HG02759 (cell line): ENCODE data around the gene NCKAP5.

Source experiments
- ATAC-seq: cut with Tn5 transposase; IDR thresholded peaks from one replicate; pipeline ENCODE4 v1.9.1; 2021; ENCODE audit warnings: mild to moderate bottlenecking, moderate library complexity; ENCODE audit not compliant: unreplicated experiment

Gene NCKAP5

DNA sequence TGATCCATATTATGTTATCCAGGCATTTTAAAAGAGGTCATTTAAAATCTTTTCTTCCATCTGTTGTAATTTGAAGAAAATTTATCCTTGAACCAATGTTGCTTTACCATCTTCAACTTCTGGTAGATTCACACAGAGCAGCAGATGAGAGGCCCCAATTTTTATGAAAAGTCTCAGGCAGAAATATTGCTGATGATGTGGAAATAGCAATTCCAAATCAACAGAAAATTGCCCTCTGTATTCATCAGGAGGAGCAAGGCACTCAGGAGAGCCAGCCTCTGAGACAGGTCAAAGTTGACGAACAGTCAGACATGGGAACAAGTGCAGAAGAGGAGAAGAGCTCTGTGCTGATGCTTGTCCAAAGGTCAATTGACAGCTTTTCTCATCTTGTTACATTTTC lies 444.9 kb downstream of the NCKAP5 start:
- no peak for ATAC-seq

DNA sequence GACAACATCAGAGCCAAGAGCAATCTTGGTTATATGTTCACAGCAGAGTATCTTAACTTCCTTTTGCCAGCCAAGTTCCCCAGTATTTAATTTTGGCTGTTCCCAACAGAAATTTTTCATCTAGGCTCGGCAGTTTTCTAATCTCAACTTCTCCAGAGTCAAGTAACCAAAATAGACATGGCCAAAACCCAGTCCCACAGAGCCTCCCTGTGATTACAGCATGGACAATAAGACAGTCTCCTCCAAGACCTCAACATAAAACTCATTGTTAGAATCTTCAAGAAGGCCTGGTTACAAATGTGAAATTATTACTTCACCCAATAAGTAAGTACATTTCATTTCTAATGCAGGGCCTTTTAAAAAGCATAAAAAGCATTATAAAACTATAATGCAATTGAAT lies 445.7 kb downstream of the NCKAP5 start:
- no peak for ATAC-seq

DNA sequence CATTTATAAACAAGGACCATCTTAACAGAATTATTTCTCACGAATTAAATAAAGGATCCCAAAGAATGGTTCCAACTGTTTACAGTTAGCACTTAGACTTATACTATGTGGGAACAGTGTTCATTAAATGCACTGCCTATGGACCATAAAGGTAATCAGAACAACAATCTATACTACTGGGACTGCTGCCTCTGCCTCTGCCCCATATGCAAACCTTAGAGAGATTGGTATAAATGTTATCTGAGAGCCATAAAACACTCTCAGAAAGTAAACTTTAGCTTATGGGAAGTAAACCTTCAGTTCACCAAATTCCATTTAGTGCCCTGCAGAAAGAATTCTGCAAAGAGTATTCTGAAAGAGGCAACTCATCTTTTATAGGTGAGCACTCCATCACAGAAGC lies 448.0 kb downstream of the NCKAP5 start:
- ATAC-seq, result no peak

DNA sequence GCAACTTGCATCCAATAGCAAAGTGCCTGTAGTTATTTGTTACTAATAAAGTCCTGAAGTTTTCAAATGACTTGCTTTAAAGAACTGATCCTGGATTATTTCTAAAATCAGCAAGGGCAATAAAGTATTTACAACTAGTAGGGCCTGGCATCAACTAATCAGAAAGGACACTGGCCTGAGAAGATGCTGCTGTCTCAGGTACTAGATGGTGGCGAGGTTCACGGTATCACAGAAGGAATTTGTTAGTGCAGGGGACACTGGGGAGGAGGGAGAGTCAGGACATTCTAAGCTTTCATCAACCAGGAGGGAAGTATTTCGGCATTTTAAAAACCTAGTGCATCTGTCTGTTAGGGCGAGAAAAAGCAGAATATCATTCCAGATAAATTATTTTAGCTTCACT lies 458.1 kb downstream of the NCKAP5 start:
- no peak for ATAC-seq

DNA sequence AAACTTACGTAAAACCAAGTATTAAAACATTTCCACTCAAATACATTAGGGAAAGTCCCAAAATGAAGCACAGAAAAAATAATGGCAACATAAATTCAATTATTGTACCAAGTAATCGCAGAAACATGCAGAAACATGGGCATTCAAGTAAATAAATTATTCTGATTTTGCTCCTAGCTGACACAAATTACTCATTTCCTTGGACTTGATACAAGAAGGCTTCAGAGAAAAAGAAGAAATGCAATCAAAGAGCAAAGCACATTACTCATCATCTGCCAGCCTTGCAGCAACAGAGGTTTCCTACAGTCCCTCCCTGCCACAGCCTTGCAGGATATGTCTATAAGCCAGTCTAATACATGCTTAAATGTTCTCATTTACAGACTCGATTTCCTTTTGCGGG lies 458.5 kb downstream of the NCKAP5 start:
- ATAC-seq, result no peak

DNA sequence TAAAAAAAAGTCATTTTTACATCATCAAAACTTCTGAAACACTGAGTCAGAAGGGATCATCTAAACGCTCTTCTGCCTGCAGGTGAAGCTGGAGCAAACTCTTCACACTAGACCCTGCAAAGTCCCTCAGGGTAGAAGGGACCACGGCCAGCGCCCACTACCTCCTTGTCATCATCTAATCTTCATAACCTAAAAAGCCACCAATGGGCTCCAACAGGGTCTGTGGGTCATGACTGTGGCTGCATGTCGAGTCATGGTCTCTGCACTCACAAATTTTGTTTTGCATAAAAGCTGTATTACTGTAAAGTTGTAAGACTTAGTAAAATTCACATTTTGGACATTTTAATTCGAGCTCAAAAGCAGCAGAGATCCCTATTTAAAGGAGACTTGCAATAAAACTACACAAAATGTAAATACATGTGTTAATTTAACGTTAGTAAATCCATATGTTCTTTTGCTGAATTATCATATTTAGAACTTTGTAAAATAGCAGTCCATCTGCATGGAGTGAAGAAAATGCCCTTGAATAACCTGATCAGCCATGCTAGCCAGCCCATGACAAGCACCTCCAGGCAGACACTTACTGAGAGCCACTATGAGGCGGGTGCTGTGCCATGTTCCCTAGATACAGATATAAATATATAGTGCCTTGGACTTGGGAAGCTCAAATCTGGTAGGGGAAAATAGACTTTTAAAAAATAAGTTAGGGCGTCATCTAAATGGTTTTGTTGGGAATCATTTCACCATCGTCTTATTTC lies 461.0 kb downstream of the NCKAP5 start:
- ATAC-seq, result no peak

DNA sequence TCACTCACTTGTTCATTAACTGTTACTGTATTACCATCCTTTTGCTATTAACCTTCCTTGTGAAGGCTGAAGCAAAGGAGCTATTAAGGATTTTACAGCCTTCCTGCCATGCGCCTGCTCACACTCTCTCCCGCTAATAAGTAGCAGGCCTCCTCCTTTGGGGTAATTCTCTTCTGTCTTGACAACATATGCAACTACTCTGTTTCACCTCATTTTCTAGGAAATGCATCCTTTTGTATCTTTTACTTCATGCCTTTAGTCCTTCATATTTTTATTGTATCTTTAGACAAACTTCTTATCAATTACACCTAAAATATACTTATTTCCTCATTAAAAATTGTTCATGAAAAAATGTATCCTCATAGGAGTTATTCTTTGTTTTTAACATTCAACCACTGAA lies 463.4 kb downstream of the NCKAP5 start:
- ATAC-seq, result no peak

DNA sequence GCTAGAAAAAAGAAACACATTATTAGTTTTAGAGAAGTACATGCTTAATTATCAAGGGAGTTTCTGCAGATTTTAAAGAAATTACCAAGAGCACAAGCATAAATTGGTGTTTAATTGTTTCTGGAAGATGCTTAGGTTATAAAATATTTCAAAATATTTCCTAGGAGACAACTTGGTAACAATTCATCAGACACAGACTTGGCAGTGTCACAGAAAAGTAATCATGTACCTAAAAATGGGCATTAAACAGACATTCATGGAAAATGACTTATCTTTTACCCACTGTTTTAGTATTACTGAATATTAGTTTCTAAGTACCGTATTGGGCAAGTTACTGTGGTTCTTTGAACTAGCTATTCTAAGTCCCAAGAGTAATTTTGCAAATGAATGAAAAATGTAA lies 469.5 kb downstream of the NCKAP5 start:
- no peak for ATAC-seq

DNA sequence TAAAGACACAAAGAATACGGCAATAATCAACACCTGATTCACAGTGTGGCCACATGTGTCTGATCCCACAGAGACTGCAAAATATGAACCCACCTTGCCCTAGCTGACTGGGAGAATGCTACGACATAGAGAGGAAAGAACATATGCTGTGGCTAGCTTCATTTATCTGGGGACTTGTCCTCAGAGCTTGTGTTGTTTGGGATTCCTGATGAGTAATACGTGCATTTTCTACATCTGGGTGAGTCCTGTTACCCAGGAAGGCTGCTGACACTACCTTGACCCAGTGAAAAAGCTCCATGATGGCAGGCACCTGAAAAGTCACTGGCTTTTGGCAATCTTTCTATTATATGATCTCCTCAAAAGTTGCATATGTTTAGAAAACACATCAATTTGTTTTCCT lies 470.6 kb downstream of the NCKAP5 start:
- ATAC-seq, result no peak

DNA sequence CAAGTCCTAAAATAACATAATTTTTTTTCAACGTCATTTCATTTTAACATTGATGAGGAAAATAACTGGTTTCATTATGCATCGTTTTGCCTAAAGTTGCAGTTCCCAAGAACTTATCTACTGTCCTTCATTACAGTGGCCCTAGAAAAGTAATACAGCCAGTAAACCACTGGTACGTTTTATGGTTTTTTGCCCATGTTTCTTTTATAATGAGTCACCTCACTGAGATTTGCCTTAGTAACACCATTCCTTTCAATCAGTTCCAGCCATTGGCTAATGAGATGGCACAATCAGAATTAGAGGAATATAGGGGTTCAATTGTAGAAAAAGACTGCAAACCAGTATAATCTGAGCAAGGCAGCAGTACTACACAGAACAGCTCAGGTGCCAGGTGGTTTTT lies 475.7 kb downstream of the NCKAP5 start:
- ATAC-seq, result no peak

DNA sequence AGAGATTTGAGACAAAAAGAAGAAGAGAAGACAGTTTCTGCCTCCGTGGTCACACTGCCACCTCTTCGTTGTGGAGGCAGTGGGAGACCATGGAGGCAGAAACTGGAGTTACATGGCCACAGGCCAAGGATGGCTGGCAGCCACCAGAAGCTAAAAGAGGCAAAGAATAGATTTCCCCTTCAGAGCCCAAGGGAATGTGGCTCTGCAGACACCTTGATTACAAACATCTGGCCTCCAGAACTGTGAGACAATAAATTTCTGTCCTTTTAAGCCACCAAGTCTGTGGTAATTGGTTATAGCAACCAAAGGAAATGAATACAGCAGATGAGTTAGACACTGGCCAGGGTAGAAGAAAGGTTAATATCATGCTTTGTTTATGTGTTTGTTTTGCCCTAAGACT lies 477.9 kb downstream of the NCKAP5 start:
- no peak for ATAC-seq

DNA sequence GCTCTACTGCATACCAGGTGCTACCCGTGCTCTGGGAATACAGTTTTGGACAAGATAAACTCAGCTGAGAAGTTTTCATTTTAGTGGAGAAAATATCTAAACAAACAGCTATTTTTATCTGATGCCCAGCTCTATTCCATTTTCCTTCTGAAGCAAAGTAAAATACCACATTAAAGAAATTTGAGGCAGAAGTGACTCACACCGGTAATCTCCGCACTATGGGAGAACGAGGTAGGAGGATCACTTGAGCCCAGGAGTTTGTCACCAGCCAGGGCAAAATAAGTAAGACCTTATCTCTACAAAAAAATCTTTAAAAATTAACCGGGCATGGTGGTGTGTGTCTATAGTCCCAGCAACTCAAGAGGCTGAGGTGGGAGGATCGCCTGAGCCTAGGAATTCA lies 482.1 kb downstream of the NCKAP5 start:
- no peak for ATAC-seq

DNA sequence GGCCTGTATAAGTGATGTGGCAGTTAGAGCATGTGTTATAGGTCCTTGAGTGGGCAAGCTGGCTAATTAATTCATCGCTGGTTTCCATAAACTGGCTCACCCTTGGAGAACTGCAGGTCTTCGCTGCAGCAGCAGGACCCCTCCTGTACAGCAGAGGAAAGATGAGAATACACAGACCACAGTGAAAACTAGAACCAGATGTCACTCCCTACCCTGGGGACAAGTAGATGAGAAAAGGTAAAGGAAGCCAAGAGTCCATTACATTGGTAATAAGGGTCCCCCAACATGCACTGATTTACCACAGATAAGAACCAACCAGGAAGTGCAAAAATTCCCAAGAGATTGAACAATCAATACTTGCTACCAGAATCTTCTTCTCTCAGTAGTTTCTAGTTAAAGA lies 482.6 kb downstream of the NCKAP5 start:
- ATAC-seq, result no peak

DNA sequence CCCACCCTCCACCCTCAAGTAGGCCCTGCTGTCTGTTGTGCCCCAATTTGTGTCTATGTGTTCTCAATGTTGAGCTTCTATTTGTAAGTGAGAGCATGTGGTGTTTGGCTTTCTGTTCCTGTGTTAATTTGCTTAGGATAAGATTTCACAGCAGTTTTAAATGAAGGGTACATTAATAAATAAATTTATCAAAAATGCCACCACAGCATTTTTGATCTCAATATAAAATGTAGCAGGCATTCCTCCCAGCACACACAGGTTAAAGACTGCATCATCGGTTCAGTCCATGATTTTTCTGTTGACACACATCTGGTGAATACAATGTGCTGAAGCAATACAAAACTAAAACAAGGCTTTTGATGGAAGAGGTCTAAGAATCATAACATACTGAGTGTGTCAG lies 486.2 kb downstream of the NCKAP5 start:
- no peak for ATAC-seq

DNA sequence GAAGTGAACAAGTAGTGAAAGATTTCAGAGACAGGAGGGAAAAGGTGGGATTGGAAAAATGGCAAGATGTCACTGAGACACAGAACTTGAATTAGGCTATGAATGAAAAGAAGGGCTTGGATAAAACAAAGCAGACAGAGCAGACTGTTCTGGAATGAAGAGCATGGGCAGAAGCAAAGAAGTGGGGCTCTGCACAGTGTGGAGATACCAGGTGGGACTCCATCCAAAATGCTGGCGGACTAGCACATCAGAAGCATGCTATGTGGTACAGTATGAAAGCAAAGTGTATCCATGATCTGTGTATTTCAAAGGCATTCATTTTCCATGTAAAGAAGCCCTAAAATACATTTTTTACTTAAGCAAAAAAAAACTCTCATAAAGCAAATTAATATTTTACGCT lies 487.4 kb downstream of the NCKAP5 start:
- no peak for ATAC-seq

DNA sequence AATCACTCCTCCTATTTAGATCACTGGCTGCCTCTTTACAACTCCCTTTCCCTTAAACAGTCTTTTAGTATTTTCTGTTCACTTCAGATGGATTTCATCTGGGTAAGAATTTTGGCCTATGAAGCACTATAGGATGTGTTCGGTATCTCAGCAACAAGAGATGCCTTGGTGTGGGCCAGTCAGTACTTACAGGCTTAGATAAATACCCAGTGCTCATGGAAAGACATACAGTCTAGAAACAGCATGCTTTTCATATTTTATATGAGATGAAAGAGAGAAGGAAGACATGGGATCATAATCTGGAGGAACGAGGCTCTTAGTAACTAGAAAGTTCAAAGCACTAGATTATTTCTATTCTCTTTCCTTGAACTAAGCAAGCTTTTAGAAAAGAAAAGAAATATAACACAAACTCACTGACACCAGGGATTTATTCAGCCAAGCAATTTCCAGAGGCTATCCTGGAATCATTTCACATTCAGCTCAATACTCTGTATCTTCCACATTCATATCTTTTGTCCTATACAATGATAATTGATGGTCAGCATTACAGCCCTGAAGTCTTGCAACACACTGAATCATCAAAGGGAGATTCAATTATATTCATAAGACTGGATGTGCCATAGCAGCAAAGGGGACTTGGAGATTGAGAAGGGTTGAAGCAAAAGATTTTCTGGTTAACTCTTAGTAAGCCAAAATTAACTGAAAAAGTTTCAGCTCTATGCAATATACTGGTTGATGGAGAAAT lies 489.4 kb downstream of the NCKAP5 start:
- ATAC-seq, result no peak

DNA sequence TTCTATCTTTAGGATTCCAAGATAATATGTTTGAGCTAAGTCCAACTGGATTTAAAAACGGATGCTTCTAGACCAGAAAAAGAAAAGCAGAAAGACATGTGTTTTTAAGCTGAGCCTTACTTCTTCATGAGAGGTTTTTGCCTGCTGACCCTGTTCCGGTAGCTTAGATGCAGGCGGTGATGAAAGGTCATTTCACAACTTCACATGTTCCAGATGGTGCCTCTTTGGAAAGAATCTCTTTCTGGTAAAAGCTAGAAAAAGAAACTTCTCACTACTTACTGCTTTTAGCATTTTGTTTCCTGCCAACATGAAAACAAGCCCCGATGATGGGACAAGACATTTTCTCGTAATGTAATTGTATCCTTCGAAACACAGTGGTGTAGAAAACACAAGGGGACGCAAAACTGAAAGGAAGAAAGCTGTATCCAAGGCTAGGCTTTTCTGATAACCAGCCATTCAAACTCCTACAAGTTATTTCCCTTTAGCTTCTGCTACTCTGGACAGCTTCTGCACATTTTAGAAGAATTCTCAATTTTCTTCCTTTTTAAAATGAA lies 490.9 kb downstream of the NCKAP5 start:
- ATAC-seq, result no peak

DNA sequence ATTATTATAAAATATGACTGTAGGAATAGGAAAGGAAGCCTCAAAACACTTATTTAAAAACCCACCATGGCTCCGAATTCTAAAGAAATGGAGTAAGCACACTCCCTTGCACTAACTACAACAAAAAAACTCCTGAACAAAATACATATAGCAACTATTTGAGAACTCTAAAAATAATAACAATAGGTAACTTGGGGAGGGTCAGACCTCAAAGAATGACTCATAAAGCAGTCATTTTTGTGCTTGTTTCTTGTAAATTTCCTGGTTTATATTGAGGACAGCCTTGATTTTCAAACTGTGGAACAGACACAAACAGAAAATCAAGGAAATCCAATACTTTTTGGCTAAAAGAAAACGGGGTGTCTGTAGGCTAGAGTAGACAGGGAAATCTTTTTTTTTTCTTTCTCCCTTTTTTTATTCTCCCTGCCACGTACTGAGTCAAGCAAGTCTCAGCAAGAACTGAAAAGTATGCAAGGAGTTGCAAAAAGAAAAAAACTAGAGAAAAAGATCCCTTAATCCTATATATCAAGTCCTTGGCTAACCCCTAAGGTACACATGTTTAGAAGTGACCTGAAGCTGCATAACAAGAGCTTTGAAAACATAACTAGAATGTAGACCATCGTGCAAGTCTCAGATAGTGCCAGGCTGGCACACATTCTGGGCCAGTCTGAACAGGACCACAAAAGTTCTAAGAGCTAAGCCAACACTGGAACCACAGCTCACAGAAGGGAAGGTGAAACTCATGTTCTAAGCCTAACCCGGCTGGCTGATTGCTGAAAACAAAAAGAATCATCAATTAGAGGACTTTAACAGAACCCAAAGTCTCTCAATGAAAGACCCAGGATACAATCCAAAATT lies 495.2 kb downstream of the NCKAP5 start:
- no peak for ATAC-seq

DNA sequence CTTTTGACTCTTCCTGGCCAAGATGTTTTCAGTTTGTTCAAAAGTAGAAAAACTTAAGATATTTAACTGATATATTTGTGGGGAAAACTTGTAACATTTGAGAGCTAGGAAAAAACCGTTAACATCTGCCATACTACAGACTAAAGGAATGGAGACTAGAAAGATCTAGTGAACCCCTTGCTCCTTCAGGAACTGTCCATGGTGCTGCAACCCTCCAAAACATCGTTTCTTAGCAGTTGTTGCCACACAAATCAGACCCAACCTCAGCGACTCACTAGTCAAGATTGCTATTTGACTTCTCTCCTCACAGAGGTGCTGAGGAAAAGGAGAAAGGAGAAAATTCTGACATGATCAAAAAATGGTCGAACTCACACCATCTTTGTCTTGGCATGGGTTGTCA lies 504.5 kb downstream of the NCKAP5 start:
- ATAC-seq, result no peak

DNA sequence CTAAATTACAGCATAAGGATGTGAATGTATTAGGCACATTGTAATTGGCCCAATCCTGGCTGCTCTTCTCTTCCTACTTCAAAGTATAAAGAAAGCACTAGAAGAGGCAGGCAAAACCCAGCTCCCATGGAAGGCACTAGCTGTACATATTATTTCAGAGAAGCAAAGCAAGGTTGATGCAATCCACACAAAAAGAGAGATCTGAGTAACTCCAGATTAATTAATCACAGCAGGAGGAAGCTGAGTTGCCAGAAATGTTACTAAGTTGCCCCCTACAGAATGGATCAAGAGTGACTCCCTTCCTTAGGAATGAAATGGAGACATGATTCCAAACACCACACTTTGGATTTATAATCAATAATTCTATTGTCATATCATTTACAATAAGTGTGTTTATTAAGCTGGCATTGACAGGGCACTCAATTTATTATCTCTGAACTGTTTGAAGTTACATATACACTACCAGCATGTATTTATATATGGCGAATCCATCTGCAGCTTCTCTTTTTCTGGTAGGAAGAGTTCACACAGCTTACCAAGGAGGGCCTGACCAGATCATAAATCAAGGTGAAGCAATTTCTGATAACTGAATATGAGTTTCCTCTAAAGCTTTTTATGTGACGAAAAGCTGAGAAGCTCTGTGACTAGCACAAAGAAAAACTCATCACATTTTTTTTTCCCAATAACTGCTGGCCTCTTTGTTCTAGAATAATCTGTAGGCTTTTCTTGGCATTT lies 505.2 kb downstream of the NCKAP5 start:
- no peak for ATAC-seq
